Endothelial cell of umbilical vein (primary cell): ENCODE results near the gene C3orf20. TPM values are rescaled to one million over a fixed set of nuclear protein-coding genes. Genes with fewer than 3 reads are reported as not detected.

Source experiments
- BruUV-seq: library from RNA; stranded (reverse); fragments of 400-500 nt; replicated peaks from 2 replicates; lab custom pipeline; 2021; lab: Mats Ljungman, UMichigan
- CTCF ChIA-PET: fragments of 300-600, 350-600 bp; sonication (Branson Sonifier 250); formaldehyde crosslinking; loops from one replicate; lab custom pipeline; 2021; ENCODE audit warnings: antibody characterized with exemption, inconsistent platforms; lab: Charles Lee
- POLR2A ChIA-PET: fragments of 300-600, 350-600 bp; sonication (Branson Sonifier 250); formaldehyde crosslinking; loops from one replicate; lab custom pipeline; 2021; ENCODE audit warnings: antibody characterized with exemption, inconsistent platforms; lab: Charles Lee
- DNase-seq: peaks from one replicate; pipeline ENCODE4 v3.0.0-alpha.2; 2011; ENCODE audit warnings: low read depth, low spot score
- FAIRE-seq: peaks from 2 replicates; lab custom pipeline; 2011; peaks lifted over from hg19 to GRCh38; lab: Jason Lieb, UNC
- H2AFZ ChIP-seq: 2 replicates; pipeline ENCODE4 v1.6.0; 2012; ENCODE audit warnings: low read depth, low read length, control low read depth, inconsistent platforms
- H3K27ac ChIP-seq: 2 replicates; pipeline ENCODE4 v1.5.1; 2011; ENCODE audit warnings: low read depth, mild to moderate bottlenecking, control low read depth, low read length, moderate library complexity; ENCODE audit not compliant: insufficient read depth
- H3K27me3 ChIP-seq, 2 experiments: 2 replicates each; pipeline versions ENCODE4 v1.6.0 to v1.6.1; 2011; ENCODE audit warnings: low read length in 2 of 2, mixed read lengths in 1 of 2; ENCODE audit not compliant: control insufficient read depth in 2 of 2, insufficient read depth in 2 of 2
- H3K36me3 ChIP-seq, 2 experiments: 2 replicates in 1 of 2; 3 replicates in 1 of 2; pipeline ENCODE4 v1.5.1; 2011; ENCODE audit warnings: low read length in 2 of 2, mild to moderate bottlenecking in 1 of 2, moderate library complexity in 1 of 2; ENCODE audit not compliant: control insufficient read depth in 2 of 2, insufficient read depth in 2 of 2; ENCODE audit errors: extremely low read depth in 1 of 2
- H3K4me1 ChIP-seq: 3 replicates; pipeline ENCODE4 v1.5.1; 2011; ENCODE audit warnings: mild to moderate bottlenecking, low read length; ENCODE audit not compliant: control insufficient read depth, insufficient read depth; ENCODE audit errors: extremely low read depth
- H3K4me2 ChIP-seq: 2 replicates; pipeline ENCODE4 v1.6.1; 2011; ENCODE audit warnings: low read length, control low read depth, mixed read lengths; ENCODE audit not compliant: insufficient read depth
- H3K4me3 ChIP-seq, 3 experiments: fragments of 200-600 bp in 1 of 3; sonication (generic), shearing (Covaris generic) in 1 of 3; replicated peaks in 1 of 3; 2 replicates each; pipeline ENCODE4 v1.5.1; 2011 to 2016; ENCODE audit warnings: control low read depth in 3 of 3, low read length in 3 of 3, mild to moderate bottlenecking in 2 of 3, inconsistent platforms in 1 of 3, low read depth in 1 of 3, moderate library complexity in 1 of 3; ENCODE audit not compliant: insufficient read depth in 1 of 3
- H3K79me2 ChIP-seq: 2 replicates; pipeline ENCODE4 v1.6.0; 2012; ENCODE audit warnings: low read length, inconsistent platforms; ENCODE audit not compliant: control insufficient read depth, insufficient read depth
- H3K9ac ChIP-seq: replicated peaks from 2 replicates; pipeline ENCODE3; 2011; ENCODE audit warnings: low read length, control low read depth; ENCODE audit not compliant: insufficient read depth; ENCODE audit errors: extremely low read depth
- H3K9me1 ChIP-seq: replicated peaks from 3 replicates; pipeline ENCODE4 v1.6.0; 2011; ENCODE audit warnings: mild to moderate bottlenecking, low read length; ENCODE audit not compliant: control insufficient read depth, insufficient read depth; ENCODE audit errors: extremely low read depth
- H3K9me3 ChIP-seq: replicated peaks from 2 replicates; pipeline ENCODE4 v1.5.1; 2012; ENCODE audit warnings: low read length, inconsistent platforms; ENCODE audit not compliant: control insufficient read depth, insufficient read depth
- H4K20me1 ChIP-seq: replicated peaks from 2 replicates; pipeline ENCODE3; 2011; ENCODE audit warnings: mild to moderate bottlenecking, low read length; ENCODE audit not compliant: control insufficient read depth, insufficient read depth; ENCODE audit errors: extremely low read depth
- CTCF ChIP-seq, 2 donors: IDR thresholded peaks; 1 replicate in 1 of 2; 2 replicates in 1 of 2; pipeline ENCODE4 v1.5.1; 2011; ENCODE audit warnings: low read length in 2 of 2, mild to moderate bottlenecking in 2 of 2, moderate library complexity in 2 of 2, control low read depth in 1 of 2, inconsistent platforms in 1 of 2, low read depth in 1 of 2; ENCODE audit not compliant: insufficient read depth in 1 of 2; ENCODE audit errors: extremely low read depth in 1 of 2
- EZH2 ChIP-seq: IDR thresholded peaks from 2 replicates; pipeline ENCODE4 v1.6.1; 2012; ENCODE audit warnings: borderline replicate concordance, low read depth, mild to moderate bottlenecking, moderate library complexity, low read length, inconsistent platforms; ENCODE audit not compliant: severe bottlenecking
- FOS ChIP-seq: IDR thresholded peaks from 2 replicates; pipeline ENCODE4 v1.6.1; 2011; ENCODE audit warnings: mild to moderate bottlenecking, low read length, moderate library complexity, borderline replicate concordance; ENCODE audit not compliant: insufficient read depth
- GATA2 ChIP-seq: IDR thresholded peaks from 2 replicates; pipeline ENCODE4 v1.7.0; 2011; ENCODE audit warnings: low read depth, mild to moderate bottlenecking, moderate library complexity, mixed read lengths, low read length; ENCODE audit not compliant: insufficient read length, insufficient read depth
- JUN ChIP-seq: IDR thresholded peaks from 2 replicates; pipeline ENCODE4 v1.6.1; 2011; ENCODE audit warnings: borderline replicate concordance, low read depth; ENCODE audit not compliant: insufficient read length, insufficient read depth
- MAX ChIP-seq: IDR thresholded peaks from 2 replicates; pipeline ENCODE4 v1.6.1; 2011; ENCODE audit not compliant: insufficient read depth, insufficient read length
- MYC ChIP-seq: IDR thresholded peaks from one replicate; pipeline ENCODE4 v1.6.1; 2011; ENCODE audit warnings: mild to moderate bottlenecking, low read depth, low read length
- POLR2A ChIP-seq: IDR thresholded peaks from 2 replicates; pipeline ENCODE4 v1.6.1; 2012; ENCODE audit warnings: low read depth, mild to moderate bottlenecking, control low read depth, low read length
- POLR2AphosphoS5 ChIP-seq: IDR thresholded peaks from 2 replicates; pipeline ENCODE4 v1.6.1; 2012; ENCODE audit warnings: low read depth, mild to moderate bottlenecking, control low read depth, low read length, moderate library complexity; ENCODE audit not compliant: insufficient read depth
- dilution Hi-C: fragments of 300-500 bp; cut with MboI; formaldehyde crosslinking; loops from one replicate; pipeline ENCODE4 v1.15.0; 2019; ENCODE audit warnings: low sequenced_read_pairs; ENCODE audit not compliant: extremely low pct_ligation_motif_present
- intact Hi-C: fragments of 100-400 bp; cut with micrococcal nuclease; formaldehyde crosslinking; loops from one replicate; pipeline ENCODE4 v1.10.0; 2022
- polyA plus RNA-seq, 4 experiments: library from polyadenylated mRNA; depleted of rRNA in 3 of 4; stranded (reverse) in 3 of 4; unstranded in 1 of 4; fragments of >200 nt; gene quantifications; 2 replicates each; pipeline versions ENCODE4 v1.2.1 to v1.2.3, GENCODE V29; 2011 to 2012; ENCODE audit warnings: missing spikeins in 1 of 4
- total RNA-seq: library from RNA; stranded (reverse); gene quantifications from 2 replicates; pipeline ENCODE4 v1.2.3, GENCODE V29; 2021

Gene C3orf20
- total and polyA plus RNA-seq, 2 donors (not counting 3 experiments of a cell fraction or from before 2014, with no cell fraction given) = not detected

GRCh38 chr3:14822134-14822533 lies 147.2 kb downstream of the C3orf20 start:
- H3K9me1 ChIP-seq = no peaks in the 10 kb centered on the region
- peaks cover 20 to 44% of the 10 kb centered on the region in 2 experiments for H3K36me3 ChIP-seq
- peaks cover 26% of the 10 kb centered on the region for H3K4me1 ChIP-seq
- dilution Hi-C loops = loop anchor here (10.0 kb wide), 1 partner anchor 63 kb away; no protein-coding TSS in a partner anchor
- FAIRE-seq = no peak
- intact Hi-C loops = loop anchor here (2.0 kb wide), 1 partner anchor 15 kb away; no protein-coding TSS in a partner anchor
- no peak overlapping the region for H3K4me3 ChIP-seq
- no peak for DNase-seq
- TF ChIP-seq MYC = no peak
- no peak for TF ChIP-seq FOS
- TF ChIP-seq POLR2AphosphoS5 = no peak
- TF ChIP-seq JUN = no peak
- no peak for TF ChIP-seq CTCF (IDR thresholded peaks at IDR 0.05; ENCODE audit: extremely low read depth in 1 of 2, insufficient read depth in 1 of 2, low read depth in 1 of 2, low read length in 2 of 2)
- no peak for TF ChIP-seq POLR2A
- no peak for TF ChIP-seq GATA2
- TF ChIP-seq EZH2 = no peak
- no peak for TF ChIP-seq MAX
- H2AFZ ChIP-seq = no peak overlapping the region
- no peak overlapping the region for H3K9ac ChIP-seq
- H3K27ac ChIP-seq = no peak overlapping the region
- no peak overlapping the region for H3K4me2 ChIP-seq
- H3K9me3 ChIP-seq = no peaks in the 10 kb centered on the region
- no TSS peak for BruUV-seq
- H3K27me3 ChIP-seq = no peaks in the 10 kb centered on the region
- H4K20me1 ChIP-seq = peaks cover 5% of the 10 kb centered on the region
- H3K79me2 ChIP-seq = peaks cover 70% of the 10 kb centered on the region
- POLR2A ChIA-PET = no interaction called here
- CTCF ChIA-PET = interaction anchor here (0.6 to 3.4 kb wide), 13 partner anchors 8 to 618 kb away, joined by 3 to 11 read pairs (median 3); no protein-coding TSS in a partner anchor

Other genes starting within 250 kb of the C3orf20 start
- not detected in 2 replicates for gene GRIP2, start 134.8 kb upstream of the C3orf20 start, total RNA-seq
- gene GRIP2, start 134.8 kb upstream of the C3orf20 start, polyA plus RNA-seq = not detected in 2 replicates
- 15.1 and 16.6 TPM in 2 replicates for gene CCDC174, start 23.4 kb upstream of the C3orf20 start, total RNA-seq
- 4.7 and 5.0 TPM in 2 replicates for gene CCDC174, start 23.4 kb upstream of the C3orf20 start, polyA plus RNA-seq
- gene FGD5, start 143.8 kb downstream of the C3orf20 start, total RNA-seq = 134 and 141 TPM in 2 replicates
- 45.4 and 49.6 TPM in 2 replicates for gene FGD5, start 143.8 kb downstream of the C3orf20 start, polyA plus RNA-seq